Limb (tissue), 2 donors: ENCODE data around the gene CLEC14A.

Experiments
- DNase-seq, 2 donors: peaks; one replicate each; pipeline ENCODE4 v3.0.0-alpha.2; 2016; ENCODE audit errors: extremely low spot score in 2 of 2

CLEC14A gene

DNA sequence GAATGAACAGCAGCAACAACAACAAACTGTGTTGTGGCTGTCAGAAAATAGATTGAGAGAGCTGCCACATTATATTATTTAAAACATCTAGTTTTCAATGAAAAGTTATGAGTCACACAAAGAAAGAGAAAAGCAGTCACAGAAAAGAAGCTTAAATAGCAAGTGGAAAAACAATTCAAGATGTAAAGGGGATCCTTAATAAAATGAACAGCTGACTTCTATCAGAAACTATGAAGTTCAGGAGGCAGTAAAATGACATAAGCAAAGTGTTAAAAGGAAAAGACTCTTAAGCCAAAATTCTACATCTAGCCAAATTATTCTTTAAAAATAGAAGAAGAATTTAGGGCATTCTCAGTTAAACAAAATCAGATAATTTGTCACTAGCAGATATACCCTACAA lies 5.6 kb downstream of the CLEC14A start:
- no peak for DNase-seq

DNA sequence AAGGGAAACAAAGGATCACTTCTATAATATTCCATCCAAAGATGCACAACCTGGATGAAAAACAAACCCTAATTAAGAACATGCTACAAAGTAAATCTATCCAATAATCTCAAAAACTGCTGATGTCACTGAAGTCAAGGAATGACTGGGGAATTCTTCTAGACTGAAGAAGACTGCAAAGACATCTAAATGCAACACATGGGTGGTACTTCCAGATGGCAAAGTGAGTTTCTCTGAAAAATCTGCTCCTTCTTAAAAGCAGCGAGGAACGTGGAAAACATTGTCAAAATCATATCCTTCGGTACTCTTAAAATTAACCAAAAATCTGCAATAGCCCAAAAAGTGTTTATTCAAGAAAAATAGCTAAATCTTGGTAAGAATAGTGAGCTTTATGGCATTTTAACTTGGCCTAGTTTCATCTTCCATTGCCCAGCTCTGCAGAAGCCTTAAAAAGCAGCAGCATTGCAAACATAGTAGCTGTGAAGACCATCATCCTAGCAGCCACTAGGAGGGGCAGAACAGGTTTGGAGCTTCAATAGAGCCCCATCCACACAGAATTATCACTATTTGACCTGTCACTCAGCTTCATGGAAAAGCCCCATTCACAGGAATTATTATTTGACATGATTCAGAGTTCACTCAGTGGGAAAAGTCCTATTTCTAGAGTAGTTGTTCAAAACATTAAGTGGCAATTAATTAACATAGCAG lies 7.4 kb downstream of the CLEC14A start:
- DNase-seq: no peak

DNA sequence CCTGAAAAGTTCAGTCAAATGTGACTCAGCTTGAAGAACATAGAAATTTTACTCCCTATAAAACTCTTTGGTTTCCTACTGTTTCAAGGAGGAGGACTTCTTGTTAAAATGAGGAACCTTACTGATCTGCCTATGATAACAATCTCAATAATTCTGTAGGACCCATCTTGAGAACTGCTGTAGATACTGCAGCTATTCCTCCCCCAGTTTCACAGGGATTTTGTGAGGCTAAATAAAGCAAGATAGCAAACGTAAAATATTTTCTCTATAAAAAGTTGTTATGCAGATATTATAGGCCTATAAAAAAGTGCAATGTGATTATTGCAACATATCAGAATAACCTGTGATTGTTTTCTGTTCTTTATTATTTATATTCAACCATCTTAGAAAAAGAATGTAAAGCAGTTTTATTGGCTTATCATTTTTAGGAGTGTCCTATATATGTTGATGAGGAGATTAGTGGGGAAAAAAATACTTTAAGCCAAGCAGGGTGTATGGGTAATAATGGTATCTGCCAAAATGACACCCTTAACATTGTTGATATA lies 12.1 kb downstream of the CLEC14A start:
- DNase-seq: no peak

DNA sequence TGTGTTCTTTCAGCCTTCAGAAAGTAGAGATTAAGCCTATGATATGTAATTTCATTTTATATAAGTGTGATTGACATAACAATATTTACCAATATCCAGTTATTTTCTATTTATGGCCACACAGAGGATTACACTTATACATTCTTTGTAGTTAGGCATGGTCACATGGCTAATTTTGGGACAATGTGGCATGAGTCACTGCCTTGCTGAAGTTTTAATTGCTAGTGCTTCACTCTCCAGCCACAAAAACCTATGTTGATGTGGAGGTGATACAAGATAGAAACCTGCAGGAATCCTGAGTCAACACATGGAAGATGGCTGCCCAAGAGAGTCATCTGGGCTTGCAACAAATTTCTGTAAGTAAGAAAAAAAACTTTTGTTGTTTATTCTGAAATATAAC lies 17.0 kb downstream of the CLEC14A start:
- no peak for DNase-seq

DNA sequence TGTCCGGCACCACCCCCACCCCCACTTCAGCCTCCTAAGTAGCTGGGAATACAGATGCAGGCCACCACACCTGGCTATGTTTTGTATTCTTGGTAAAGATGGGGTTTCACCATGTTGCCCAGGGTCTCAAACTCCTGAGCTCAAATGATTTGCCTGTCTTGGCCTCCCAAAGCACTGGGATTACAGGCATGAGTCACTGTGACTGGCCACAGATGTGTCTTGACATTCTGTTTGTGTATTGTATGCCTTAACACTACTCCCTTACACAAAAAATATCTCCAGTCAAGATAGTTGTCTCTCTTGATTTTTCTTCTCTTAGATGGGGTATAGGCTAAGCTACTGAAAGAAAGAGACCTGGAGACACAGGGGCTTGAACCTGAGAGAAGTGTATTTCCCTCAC lies 17.6 kb downstream of the CLEC14A start:
- DNase-seq: no peak

DNA sequence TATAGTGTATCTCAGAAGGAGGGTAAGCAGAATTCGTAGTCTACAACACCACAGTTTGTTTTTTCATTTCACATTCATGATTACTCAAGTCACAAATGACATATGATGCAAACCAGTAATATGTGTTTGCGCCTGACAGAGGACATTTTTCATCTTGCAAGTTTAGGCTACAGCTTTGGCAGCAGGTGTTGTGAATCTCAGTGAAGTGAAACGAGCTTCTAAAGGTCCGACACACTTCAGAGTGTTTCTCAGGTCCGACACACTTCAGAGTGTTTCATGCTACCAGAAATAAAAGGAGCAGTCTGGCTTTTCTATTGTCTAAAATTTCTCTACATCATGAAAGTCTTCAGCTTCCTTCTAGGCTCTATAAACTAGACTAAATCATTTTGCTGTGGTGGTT lies 22.7 kb downstream of the CLEC14A start:
- no peak for DNase-seq

DNA sequence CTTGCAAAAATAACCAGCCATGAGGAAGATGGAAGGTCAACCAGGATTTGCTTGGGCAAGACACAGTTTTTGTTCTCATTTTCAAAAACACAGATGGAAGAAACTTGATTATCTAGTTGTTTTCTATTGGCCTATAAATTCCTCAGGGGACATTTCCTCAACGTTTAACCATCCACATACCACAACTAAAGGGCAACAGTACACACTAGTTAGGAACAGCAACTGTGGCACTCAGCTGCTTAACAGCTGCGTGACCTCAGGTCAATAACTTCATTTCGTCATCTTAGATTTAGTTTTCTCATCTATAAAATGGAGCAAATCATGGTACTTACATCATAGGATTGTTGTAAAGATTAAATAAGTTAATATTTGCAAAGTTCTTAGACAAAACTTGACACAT lies 29.5 kb downstream of the CLEC14A start:
- DNase-seq: no peak

DNA sequence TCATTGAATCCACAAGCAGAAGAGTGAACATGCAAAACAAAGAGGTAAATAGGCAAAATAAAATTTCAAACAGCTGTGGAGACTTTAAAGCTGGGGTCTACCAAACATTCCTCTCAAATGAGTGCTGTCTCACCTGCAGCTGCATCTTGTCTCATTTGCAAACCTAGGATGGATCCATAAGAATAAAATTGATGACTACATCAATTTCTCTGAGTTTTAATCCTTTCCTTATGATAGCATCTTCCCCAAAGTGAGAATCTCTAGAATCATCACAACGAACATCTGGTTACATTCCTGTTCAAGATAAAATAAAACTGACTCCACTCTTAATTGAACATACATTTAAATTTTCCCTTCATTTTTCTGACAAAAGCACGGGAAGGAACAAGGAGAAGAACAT lies 29.9 kb downstream of the CLEC14A start:
- DNase-seq: no peak

DNA sequence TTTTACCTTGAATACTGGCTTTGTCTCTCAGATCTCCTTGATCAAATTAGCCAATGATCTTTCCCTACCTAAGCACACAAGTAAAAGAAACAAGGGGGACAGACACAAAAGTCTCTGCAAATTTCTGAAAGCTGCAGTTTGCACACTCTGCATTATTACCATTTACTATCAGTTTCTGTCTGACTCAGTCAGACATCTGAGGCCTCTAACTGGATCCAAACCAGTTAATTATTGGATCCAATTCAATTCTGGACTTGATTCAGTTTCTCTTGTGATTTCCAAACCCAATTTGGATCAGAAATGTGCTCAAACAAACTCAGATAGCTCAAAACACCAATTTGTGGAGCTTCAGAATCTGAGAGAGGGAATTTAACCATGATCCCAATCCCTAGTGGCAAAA lies 31.6 kb downstream of the CLEC14A start:
- DNase-seq: no peak

DNA sequence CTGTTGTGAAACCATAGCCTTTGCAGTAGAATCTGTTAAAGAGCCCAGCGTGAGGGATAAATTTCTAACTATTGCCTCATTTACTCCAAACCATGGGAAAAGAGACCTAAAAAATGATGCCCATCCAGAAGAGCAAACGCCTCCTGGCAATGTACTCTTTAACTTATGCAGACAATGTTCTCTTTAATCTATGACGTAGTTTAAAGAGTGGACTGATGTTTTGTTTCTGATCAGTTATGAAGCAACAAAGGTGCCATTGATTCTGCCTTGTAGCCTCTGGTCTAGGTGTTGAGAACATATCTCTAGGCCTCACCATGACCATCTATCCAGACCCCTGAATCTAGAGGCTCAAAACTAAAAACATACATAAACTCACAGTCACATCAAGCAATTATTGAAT lies 34.8 kb downstream of the CLEC14A start:
- DNase-seq: no peak

DNA sequence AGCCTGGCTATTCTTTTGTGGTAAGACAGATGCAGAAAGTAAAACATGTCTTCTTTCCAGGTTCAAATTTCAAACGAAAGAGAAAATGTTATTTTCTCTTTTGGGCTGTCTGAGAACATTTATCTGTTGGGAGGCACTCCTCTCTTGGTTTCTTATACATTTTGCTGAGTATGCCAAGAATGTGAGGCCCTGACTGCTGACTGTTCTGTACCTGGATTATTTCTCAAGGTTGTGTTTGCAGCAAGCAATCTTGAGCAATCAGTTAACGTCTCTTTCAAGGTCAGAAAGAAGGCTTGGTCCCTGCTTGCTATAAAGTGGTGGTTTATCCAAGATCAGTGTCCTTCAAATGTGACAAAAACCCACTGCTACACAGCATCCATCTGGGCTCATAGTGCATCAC lies 38.3 kb downstream of the CLEC14A start:
- no peak for DNase-seq

DNA sequence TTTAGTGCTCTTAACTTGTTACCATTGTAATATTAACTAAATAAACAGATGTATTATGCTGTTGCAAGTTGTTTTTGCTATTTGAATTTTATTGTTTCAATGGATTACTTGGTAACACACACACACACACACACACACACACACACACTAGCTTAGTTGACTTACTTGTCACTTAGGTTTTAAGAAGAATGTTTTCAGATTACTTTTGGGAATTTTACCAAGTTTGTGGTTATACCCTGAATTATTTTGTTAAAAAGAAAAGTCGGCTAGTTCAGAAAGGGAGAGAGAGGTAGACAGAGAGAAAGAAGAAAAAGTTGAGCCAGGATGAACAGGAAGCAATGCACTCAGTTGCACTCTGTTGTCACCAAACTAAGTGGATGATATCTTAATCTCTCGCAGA lies 42.9 kb downstream of the CLEC14A start:
- DNase-seq: no peak

DNA sequence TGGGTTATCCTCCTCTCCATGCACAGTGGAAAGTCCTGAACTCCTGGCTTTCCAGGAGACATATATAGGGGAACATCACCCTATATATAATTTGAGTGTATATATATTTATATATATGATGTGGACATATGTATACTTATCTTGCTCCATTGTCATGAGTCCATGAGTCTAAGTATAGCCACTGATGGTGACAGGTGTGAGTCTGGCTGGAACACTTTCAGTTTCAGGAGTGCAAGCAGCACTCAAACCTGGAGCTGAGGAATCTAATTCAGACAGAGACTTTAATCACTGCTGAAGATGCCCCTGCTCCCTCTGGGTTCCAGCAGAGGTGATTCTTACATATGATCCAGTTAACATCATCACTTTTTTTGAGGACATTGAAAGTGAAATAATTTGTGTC lies 43.8 kb downstream of the CLEC14A start:
- no peak for DNase-seq

DNA sequence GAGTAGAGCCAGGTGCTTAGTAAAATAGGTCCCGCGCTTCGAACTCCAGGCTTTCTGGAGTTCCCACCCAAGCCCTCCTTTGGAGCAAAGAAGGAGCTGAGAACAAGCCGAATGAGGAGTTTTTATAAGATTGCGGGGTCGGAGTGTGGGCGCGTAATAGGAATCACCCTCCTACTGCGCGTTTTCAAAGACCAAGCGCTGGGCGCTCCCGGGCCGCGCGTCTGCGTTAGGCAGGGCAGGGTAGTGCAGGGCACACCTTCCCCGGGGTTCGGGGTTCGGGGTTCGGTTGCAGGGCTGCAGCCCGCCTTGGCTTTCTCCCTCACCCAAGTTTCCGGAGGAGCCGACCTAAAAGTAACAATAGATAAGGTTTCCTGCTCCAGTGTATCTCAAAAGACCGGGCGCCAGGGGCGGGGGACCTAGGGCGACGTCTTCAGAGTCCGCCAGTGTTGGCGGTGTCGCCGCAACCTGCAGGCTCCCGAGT lies 44.6 kb downstream of the CLEC14A start:
- DNase-seq: peak in 1 of 2 donors; percentile 36

DNA sequence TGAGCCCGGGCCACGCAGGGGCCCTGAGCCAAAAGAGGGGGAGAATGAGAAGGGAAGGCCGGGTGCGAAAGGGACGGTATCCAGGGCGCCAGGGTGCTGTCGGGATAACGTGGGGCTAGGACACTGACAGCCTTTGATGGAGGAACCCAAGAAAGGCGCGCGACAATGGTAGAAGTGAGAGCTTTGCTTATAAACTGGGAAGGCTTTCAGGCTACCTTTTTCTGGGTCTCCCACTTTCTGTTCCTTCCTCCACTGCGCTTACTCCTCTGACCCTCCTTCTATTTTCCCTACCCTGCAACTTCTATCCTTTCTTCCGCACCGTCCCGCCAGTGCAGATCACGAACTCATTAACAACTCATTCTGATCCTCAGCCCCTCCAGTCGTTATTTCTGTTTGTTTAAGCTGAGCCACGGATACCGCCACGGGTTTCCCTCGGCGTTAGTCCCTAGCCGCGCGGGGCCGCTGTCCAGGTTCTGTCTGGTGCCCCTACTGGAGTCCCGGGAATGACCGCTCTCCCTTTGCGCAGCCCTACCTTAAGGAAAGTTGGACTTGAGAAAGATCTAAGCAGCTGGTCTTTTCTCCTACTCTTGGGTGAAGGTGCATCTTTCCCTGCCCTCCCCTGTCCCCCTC lies 45.2 kb downstream of the CLEC14A start:
- DNase-seq: peak in 1 of 2 donors; percentile 48

DNA sequence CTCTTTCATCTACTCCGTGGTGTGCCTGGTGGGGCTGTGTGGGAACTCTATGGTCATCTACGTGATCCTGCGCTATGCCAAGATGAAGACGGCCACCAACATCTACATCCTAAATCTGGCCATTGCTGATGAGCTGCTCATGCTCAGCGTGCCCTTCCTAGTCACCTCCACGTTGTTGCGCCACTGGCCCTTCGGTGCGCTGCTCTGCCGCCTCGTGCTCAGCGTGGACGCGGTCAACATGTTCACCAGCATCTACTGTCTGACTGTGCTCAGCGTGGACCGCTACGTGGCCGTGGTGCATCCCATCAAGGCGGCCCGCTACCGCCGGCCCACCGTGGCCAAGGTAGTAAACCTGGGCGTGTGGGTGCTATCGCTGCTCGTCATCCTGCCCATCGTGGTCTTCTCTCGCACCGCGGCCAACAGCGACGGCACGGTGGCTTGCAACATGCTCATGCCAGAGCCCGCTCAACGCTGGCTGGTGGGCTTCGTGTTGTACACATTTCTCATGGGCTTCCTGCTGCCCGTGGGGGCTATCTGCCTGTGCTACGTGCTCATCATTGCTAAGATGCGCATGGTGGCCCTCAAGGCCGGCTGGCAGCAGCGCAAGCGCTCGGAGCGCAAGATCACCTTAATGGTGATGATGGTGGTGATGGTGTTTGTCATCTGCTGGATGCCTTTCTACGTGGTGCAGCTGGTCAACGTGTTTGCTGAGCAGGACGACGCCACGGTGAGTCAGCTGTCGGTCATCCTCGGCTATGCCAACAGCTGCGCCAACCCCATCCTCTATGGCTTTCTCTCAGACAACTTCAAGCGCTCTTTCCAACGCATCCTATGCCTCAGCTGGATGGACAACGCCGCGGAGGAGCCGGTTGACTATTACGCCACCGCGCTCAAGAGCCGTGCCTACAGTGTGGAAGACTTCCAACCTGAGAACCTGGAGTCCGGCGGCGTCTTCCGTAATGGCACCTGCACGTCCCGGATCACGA lies 46.0 kb downstream of the CLEC14A start:
- DNase-seq: peak in 1 of 2 donors; percentile 42

DNA sequence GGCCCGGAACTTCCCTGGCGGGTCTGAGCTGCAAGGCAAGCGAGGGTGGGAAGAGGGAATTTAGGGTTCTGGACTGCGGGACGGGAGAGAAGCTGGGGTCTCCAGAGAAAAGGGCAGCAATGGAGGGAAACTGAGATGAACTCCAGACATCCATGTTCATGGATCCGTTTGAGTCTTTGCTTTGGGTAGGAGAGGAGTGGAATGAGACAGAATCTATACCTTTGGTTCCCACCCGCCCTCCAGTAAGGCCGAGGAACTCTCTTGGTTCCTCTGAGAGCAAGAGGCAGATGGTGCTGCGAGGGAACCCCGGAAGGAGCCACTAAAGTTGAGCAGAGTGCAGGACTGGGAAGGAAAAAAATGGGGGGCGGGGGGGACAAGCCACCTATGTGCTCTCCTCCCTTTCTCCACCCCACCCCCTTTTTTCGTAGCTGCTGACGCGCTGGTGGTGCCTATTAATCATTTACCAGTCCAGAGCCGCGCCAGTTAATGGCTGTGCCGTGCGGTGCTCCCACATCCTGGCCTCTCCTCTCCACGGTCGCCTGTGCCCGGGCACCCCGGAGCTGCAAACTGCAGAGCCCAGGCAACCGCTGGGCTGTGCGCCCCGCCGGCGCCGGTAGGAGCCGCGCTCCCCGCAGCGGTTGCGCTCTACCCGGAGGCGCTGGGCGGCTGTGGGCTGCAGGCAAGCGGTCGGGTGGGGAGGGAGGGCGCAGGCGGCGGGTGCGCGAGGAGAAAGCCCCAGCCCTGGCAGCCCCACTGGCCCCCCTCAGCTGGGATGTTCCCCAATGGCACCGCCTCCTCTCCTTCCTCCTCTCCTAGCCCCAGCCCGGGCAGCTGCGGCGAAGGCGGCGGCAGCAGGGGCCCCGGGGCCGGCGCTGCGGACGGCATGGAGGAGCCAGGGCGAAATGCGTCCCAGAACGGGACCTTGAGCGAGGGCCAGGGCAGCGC lies 47.0 kb downstream of the CLEC14A start:
- peak in 1 of 2 donors; percentile 65 for DNase-seq

DNA sequence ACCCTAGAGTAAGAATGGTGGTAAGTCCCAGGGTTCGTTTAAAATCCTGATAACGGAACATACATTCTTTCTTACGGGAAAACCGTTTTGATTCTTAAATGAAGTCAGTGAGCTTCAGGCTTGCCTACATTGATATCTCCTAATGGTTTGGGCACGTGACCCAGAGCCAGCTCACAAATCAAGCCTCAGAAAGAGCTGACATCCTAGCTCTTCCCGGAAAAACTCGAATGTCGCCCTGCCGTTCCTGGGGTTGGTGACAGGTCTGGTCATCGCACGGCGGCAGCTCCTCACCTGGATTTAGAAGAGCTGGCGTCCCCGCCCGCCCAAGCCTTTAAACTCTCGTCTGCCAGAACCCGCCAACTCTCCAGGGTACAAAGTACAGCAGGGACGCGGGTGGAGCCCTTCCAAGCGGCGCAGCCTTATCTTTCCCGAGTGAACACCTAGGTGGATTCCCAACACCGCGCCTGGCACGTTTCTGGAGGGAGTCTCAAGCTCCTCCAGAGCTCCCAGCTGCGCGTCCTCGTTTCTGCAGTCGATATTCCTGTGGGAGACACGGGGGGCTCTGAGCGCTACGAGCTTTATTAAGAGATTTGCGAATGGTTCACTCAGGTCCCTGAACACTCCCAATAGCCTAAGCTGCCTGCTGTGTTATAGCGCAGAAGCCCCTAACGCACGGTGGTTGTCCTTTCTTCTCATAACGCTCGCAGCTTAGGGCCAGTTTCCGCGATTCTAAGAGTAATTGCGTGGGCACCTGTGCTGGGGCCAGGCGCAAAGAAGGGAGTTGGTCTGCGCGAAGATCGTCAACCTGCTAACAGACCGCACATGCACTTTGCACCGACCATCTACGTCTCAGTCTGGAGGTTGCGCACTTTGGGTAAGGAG lies 47.9 kb downstream of the CLEC14A start, which contains the start of gene SSTR1:
Gene SSTR1 (plus strand): TSS at position 169 of the 882 bp plus-strand sequence. CDS start 1,486 bp downstream, outside the sequence.
- peak in 1 of 2 donors; percentile 43 for DNase-seq

DNA sequence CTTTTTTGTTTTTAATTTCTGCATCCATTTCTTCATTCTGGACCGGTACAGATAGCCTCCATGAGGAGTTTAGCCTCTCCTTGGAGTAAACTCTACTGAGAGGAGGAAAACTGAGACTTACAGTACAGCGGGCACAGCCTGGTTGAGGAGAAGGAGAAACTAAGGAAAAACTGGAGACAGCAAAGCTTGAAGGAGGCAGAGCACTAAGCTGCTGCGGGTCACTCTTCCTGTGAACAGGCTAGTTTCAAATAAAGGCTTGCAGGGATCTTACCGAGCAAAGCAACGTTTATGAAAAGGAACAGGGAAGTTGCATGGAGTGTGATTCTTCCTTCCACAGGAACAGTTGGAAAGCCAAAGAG lies 48.5 kb downstream of the CLEC14A start:
- no peak for DNase-seq
